ENCODE results near the gene ZNRF3.

DNA sequence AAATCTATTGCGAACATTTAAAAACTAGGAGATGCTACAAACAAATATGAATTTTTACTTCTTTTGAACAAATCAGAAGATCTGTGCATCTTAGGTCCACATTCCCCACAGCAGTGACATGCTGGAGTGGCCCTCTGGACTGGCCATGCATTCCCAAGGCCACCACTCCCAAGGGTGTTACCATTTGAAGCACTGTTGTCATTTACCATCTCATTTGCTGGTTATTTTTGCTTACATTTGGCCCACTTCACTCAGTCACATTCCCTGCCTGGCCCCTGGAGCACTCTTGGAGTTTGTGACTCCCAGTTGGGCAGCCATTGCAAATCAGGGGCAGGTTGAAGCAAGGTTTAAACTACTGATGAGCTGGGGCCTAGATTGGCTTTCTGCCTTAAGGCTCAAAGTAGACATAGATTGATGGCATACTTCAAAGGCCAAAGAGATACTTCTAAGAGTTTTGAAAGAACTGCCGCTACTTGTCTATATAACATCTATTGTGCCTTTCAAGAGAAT, 8.5 kb upstream of the ZNRF3 start:
- TF ChIP-seq, protein P1, sequence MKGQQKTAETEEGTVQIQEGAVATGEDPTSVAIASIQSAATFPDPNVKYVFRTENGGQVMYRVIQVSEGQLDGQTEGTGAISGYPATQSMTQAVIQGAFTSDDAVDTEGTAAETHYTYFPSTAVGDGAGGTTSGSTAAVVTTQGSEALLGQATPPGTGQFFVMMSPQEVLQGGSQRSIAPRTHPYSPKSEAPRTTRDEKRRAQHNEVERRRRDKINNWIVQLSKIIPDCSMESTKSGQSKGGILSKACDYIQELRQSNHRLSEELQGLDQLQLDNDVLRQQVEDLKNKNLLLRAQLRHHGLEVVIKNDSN (IDR thresholded peaks at IDR 0.05; ENCODE audit: borderline replicate concordance, low read depth), result no peak
- TF ChIP-seq GABPA (IDR thresholded peaks at IDR 0.05; ENCODE audit: low read depth), result no peak
- no peak for TF ChIP-seq RAD21 (IDR thresholded peaks at IDR 0.05; ENCODE audit: low read length)
- no peak for TF ChIP-seq NFIC (IDR thresholded peaks at IDR 0.05; ENCODE audit: borderline replicate concordance)
- TF ChIP-seq, protein P2, sequence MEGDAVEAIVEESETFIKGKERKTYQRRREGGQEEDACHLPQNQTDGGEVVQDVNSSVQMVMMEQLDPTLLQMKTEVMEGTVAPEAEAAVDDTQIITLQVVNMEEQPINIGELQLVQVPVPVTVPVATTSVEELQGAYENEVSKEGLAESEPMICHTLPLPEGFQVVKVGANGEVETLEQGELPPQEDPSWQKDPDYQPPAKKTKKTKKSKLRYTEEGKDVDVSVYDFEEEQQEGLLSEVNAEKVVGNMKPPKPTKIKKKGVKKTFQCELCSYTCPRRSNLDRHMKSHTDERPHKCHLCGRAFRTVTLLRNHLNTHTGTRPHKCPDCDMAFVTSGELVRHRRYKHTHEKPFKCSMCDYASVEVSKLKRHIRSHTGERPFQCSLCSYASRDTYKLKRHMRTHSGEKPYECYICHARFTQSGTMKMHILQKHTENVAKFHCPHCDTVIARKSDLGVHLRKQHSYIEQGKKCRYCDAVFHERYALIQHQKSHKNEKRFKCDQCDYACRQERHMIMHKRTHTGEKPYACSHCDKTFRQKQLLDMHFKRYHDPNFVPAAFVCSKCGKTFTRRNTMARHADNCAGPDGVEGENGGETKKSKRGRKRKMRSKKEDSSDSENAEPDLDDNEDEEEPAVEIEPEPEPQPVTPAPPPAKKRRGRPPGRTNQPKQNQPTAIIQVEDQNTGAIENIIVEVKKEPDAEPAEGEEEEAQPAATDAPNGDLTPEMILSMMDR (IDR thresholded peaks at IDR 0.05), result no peak
- TF ChIP-seq POLR2AphosphoS5 (IDR thresholded peaks at IDR 0.05; ENCODE audit: low read depth, low read length), result no peak
- no peak for TF ChIP-seq TAF1 (IDR thresholded peaks at IDR 0.05; ENCODE audit: borderline replicate concordance, low read depth, low read length)
- TF ChIP-seq, protein P3, sequence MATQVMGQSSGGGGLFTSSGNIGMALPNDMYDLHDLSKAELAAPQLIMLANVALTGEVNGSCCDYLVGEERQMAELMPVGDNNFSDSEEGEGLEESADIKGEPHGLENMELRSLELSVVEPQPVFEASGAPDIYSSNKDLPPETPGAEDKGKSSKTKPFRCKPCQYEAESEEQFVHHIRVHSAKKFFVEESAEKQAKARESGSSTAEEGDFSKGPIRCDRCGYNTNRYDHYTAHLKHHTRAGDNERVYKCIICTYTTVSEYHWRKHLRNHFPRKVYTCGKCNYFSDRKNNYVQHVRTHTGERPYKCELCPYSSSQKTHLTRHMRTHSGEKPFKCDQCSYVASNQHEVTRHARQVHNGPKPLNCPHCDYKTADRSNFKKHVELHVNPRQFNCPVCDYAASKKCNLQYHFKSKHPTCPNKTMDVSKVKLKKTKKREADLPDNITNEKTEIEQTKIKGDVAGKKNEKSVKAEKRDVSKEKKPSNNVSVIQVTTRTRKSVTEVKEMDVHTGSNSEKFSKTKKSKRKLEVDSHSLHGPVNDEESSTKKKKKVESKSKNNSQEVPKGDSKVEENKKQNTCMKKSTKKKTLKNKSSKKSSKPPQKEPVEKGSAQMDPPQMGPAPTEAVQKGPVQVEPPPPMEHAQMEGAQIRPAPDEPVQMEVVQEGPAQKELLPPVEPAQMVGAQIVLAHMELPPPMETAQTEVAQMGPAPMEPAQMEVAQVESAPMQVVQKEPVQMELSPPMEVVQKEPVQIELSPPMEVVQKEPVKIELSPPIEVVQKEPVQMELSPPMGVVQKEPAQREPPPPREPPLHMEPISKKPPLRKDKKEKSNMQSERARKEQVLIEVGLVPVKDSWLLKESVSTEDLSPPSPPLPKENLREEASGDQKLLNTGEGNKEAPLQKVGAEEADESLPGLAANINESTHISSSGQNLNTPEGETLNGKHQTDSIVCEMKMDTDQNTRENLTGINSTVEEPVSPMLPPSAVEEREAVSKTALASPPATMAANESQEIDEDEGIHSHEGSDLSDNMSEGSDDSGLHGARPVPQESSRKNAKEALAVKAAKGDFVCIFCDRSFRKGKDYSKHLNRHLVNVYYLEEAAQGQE (IDR thresholded peaks at IDR 0.05; ENCODE audit: low read depth, low read length), result no peak
- TF ChIP-seq, protein P4, sequence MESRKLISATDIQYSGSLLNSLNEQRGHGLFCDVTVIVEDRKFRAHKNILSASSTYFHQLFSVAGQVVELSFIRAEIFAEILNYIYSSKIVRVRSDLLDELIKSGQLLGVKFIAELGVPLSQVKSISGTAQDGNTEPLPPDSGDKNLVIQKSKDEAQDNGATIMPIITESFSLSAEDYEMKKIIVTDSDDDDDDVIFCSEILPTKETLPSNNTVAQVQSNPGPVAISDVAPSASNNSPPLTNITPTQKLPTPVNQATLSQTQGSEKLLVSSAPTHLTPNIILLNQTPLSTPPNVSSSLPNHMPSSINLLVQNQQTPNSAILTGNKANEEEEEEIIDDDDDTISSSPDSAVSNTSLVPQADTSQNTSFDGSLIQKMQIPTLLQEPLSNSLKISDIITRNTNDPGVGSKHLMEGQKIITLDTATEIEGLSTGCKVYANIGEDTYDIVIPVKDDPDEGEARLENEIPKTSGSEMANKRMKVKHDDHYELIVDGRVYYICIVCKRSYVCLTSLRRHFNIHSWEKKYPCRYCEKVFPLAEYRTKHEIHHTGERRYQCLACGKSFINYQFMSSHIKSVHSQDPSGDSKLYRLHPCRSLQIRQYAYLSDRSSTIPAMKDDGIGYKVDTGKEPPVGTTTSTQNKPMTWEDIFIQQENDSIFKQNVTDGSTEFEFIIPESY (IDR thresholded peaks at IDR 0.05; ENCODE audit: borderline replicate concordance, low read depth), result no peak
- TF ChIP-seq EP300 (IDR thresholded peaks at IDR 0.05; ENCODE audit: borderline replicate concordance in 1 of 2, low read depth in 1 of 2, low read length in 1 of 2), result no peak
- TF ChIP-seq MXI1 (IDR thresholded peaks at IDR 0.05; ENCODE audit: low read depth, low read length), result no peak

Measured in SK-N-SH (cell line).